Ovary (tissue), 3 donors: ENCODE data around the gene METTL27.
"Not testable (repeated sequence)": the region's sequence is repeated elsewhere in the genome, so short reads cannot be mapped to it uniquely, and the experiment has no call there.

Experiments used
- POLR2A ChIP-seq: fragments of 450-650 bp; IDR thresholded peaks from one replicate; pipeline ENCODE4 v1.6.1; 2017; ENCODE audit warnings: antibody characterized with exemption, mild to moderate bottlenecking, moderate library complexity
- TF ChIP-seq, protein P1 (sequence below), 3 donors: fragments of 450-650 bp in 2 of 3; fragments of 200-600 bp in 1 of 3; IDR thresholded peaks; one replicate each; pipeline versions ENCODE4 v1.5.1 to v1.8.0; 2016 to 2022; ENCODE audit warnings: antibody characterized with exemption in 3 of 3, mild to moderate bottlenecking in 1 of 3
- donor health status: DM: no; HTN: no; CAD: no.

DNA sequence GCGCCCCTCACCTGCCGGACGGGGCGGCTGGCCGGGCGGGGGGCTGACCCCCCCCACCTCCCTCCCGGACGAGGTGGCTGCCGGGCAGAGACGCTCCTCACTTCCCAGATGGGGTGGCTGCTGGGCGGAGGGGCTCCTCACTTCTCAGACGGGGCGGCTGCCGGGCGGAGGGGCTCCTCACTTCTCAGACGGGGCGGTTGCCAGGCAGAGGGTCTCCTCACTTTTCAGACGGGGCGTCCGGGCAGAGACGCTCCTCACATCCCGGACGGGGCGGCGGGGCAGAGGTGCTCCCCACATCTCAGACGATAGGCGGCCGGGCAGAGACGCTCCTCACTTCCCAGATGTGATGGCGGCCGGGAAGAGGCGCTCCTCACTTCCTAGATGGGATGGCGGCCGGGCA, 45.1 kb downstream of the METTL27 start:
- TF ChIP-seq, protein P1, sequence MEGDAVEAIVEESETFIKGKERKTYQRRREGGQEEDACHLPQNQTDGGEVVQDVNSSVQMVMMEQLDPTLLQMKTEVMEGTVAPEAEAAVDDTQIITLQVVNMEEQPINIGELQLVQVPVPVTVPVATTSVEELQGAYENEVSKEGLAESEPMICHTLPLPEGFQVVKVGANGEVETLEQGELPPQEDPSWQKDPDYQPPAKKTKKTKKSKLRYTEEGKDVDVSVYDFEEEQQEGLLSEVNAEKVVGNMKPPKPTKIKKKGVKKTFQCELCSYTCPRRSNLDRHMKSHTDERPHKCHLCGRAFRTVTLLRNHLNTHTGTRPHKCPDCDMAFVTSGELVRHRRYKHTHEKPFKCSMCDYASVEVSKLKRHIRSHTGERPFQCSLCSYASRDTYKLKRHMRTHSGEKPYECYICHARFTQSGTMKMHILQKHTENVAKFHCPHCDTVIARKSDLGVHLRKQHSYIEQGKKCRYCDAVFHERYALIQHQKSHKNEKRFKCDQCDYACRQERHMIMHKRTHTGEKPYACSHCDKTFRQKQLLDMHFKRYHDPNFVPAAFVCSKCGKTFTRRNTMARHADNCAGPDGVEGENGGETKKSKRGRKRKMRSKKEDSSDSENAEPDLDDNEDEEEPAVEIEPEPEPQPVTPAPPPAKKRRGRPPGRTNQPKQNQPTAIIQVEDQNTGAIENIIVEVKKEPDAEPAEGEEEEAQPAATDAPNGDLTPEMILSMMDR (IDR thresholded peaks at IDR 0.05), result not testable (repeated sequence)
- TF ChIP-seq POLR2A, result not testable (repeated sequence)
